T-helper 22 cell (primary cell): ENCODE results near the gene CCDC171.

Source experiments
- DNase-seq: peaks from one replicate; pipeline ENCODE4 v3.0.0-alpha.2; 2020; ENCODE audit warnings: low read depth

The CCDC171 gene

DNA sequence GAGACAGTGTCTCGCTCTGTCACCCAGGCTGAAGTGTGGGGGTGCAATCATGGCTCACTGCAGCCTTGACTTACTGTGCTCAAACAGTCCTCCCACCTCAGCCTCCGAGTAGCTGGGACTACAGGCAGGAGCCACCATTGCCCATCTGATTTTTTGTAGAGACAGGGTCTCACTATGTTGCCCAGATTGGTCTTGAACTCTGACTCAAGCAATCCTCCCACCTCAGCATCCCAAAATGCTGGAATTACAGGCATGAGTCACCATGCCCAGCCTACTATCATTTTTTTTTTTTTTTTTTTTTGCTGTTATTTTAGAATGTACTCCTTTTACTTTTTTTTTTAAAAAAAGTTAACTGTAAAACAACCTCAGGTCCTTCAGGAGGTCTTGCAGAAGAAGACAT lies 449.0 kb downstream of the CCDC171 start:
- DNase-seq: no peak

GRCh38 chr9:16002816-16003215 lies 450.0 kb downstream of the CCDC171 start:
- DNase-seq: no peak

GRCh38 chr9:16003785-16004184 lies 450.9 kb downstream of the CCDC171 start:
- no peak for DNase-seq

- DNase-seq: no peak
These were observed 451.8 kb downstream of the CCDC171 start for GRCh38 chr9:16004613-16005012.

GRCh38 chr9:16010221-16010620 lies 457.4 kb downstream of the CCDC171 start:
- DNase-seq: no peak

- no peak for DNase-seq
These were observed 459.8 kb downstream of the CCDC171 start for GRCh38 chr9:16012621-16013020.

DNA sequence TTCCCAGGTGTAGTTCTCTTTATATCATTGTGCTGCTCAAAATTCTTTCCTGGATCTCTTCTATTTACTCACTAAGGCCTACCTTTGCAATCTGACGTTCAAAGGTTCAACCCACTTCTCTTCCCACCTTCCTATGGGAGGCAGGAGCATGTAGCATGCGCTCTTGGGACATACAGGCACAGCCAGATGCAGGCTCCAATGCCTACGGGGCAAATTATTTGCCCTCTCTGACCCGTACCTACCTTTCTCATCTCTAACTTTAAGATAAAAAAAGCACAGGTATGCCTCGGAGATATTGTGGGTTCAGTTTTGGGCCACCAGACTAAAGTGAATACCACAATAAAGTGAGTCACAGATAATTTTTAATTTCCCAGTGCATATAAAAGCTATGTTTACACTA lies 460.5 kb downstream of the CCDC171 start:
- DNase-seq: no peak

GRCh38 chr9:16013826-16014225 lies 461.0 kb downstream of the CCDC171 start:
- no peak for DNase-seq

DNA sequence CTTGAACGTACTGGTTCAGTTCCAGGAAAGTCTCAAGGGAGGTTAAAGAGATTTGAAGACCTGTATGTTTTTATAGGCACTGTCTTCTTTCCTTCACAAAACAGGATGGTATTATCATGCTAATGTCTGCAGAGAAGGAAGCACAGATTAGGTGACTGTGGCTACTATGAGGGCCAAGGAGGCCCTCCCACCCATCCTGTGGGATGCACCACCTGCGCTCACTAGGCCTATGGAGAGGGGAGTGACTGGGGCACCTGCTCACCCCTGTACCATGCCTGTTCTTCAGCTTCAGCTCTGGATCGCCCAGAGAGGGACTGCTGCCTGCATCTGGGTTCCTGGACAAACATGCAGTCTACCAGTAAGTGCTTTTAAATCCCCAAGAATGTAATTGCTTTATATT lies 469.4 kb downstream of the CCDC171 start:
- no peak for DNase-seq

DNA sequence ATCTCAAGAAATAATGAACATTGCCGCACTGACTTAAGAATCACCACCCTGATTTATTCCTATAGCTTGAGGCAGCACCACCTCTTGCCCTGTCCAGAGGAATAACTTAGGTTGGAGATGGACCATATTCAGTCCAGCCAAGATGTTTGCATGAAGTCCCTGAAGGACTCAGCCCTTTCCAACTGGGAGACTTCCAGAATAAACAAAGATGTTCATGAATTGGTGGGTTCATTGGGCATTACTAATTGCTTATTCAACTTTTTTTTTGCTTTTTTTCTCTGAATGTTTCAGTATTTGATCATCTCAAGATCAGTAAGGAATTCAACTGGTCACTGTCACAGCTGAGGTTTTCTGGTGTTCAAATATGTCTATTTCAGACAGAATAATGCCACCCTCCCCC lies 470.6 kb downstream of the CCDC171 start:
- DNase-seq: no peak
